Lung (tissue), 12 donors: ENCODE measurements around the gene CHAF1A. TPM values are rescaled to one million over a fixed set of nuclear protein-coding genes. Genes with fewer than 3 reads are reported as not detected.

Source experiments
- ATAC-seq: fragments of 200-7000 bp; cut with Tn5 transposase; one replicate; pipeline ENCODE4 v1.9.1; 2020; ENCODE audit warnings: moderate number of reproducible peaks; ENCODE audit not compliant: insufficient read depth, low FRiP score
- DNase-seq, 3 donors: peaks; one replicate each; pipeline ENCODE4 v3.0.0-alpha.2; 2013 to 2017
- H3K27ac ChIP-seq, 2 donors: one replicate each; pipeline ENCODE4 v1.5.1; 2013; ENCODE audit warnings: mild to moderate bottlenecking in 2 of 2, moderate library complexity in 2 of 2, control low read depth in 1 of 2, inconsistent platforms in 1 of 2, low read depth in 1 of 2, low read length in 1 of 2
- H3K27me3 ChIP-seq, 3 donors: one replicate each; pipeline ENCODE4 v1.5.1; 2013; ENCODE audit warnings: low read length in 2 of 3; ENCODE audit not compliant: control insufficient read depth in 3 of 3, insufficient read depth in 3 of 3
- H3K36me3 ChIP-seq, 4 donors: one replicate each; pipeline ENCODE4 v1.5.1; 2013; ENCODE audit warnings: low read length in 4 of 4, mild to moderate bottlenecking in 1 of 4, moderate library complexity in 1 of 4; ENCODE audit not compliant: control insufficient read depth in 4 of 4, insufficient read depth in 4 of 4
- H3K4me1 ChIP-seq, 5 donors: one replicate each; pipeline ENCODE4 v1.5.1; 2013; ENCODE audit warnings: low read length in 5 of 5, mild to moderate bottlenecking in 2 of 5, moderate library complexity in 1 of 5; ENCODE audit not compliant: control insufficient read depth in 5 of 5, insufficient read depth in 5 of 5
- H3K4me3 ChIP-seq: one replicate; pipeline ENCODE4 v1.5.1; 2013; ENCODE audit warnings: mild to moderate bottlenecking, control low read depth, moderate library complexity
- H3K9ac ChIP-seq, 2 donors: one replicate each; pipeline ENCODE4 v1.5.1; 2013; ENCODE audit warnings: low read length in 2 of 2, control low read depth in 1 of 2; ENCODE audit not compliant: insufficient read depth in 1 of 2
- H3K9me3 ChIP-seq, 4 donors: one replicate each; pipeline ENCODE4 v1.5.1; 2013; ENCODE audit warnings: low read length in 3 of 4, mild to moderate bottlenecking in 1 of 4, moderate library complexity in 1 of 4; ENCODE audit not compliant: control insufficient read depth in 4 of 4, insufficient read depth in 3 of 4
- CTCF ChIP-seq: IDR thresholded peaks from 2 replicates; pipeline ENCODE4 v1.5.1; 2012; ENCODE audit warnings: mild to moderate bottlenecking; ENCODE audit errors: control extremely low read depth, extremely low read depth
- WGBS, 2 donors: extraction: QIAGEN DNeasy Blood & Tissue Kit; methylation state at CpG; one replicate each; pipeline ENCODE4 v1.1.7; 2013; 5-methylcytosine and 5-hydroxymethylcytosine counted together
- polyA plus RNA-seq, 2 donors: library from polyadenylated mRNA; stranded (reverse); fragments of 200-250 nt; gene quantifications; one replicate each; pipeline ENCODE4 v1.2.1, GENCODE V29; 2013
- total RNA-seq, 2 donors: library from RNA; depleted of rRNA in 1 of 2; stranded (reverse); fragments of >200 nt in 1 of 2; gene quantifications; one replicate each; pipeline ENCODE4 v1.2.1, GENCODE V29; 2014 to 2021
- donor health status: control.
- donor health status: control.
- donor health status: Bipolar disorder and iron deficiency.
- donor health status: healthy.
- donor health status: DM: yes; HTN: yes; CAD: no.

Gene CHAF1A
- total and polyA plus RNA-seq, 4 donors, result 6.8 to 16.7 (median 8.7) TPM

DNA sequence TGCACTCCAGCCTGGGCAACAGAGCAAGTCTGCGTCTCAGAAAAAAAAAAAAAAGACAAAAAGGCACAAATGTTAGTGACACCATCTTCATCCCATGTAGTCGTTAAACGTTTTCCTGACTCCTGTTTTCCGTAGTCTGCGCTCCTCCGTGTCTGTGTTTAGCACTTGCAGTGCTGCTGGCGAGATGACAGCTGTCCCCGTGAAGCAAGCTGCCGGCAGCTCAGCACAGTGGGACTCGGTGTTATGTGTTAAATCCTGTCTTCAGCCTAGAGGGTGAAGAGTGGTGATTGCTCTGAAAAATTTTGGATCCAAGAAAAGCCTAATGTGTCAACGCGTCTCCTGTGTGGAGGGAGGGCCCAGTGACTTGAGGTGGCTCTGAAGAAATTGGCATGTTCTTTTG, 36.8 kb downstream of the CHAF1A start:
- 87 to 89% methylated on average over 12 of the region's 12 CpGs for WGBS, 2 donors
- ATAC-seq, result no peak
- no peaks in the 10 kb centered on the region for H3K9me3 ChIP-seq

GRCh38 chr19:4441994-4442818, 39.8 kb downstream of the CHAF1A start:
- H3K27ac ChIP-seq, result no peak overlapping the region
- 78 to 82% methylated on average over 20 to 22 of the region's 22 CpGs for WGBS, 2 donors

More for the DNA sequence above, 36.8 kb downstream of the CHAF1A start:
- Histone ChIP-seq H3K27ac (no peak overlapping the region), H3K27me3 (no peaks in the 10 kb centered on the region), H3K9ac (no peak overlapping the region), H3K4me3 (no peak overlapping the region), H3K36me3 (peaks cover 0 to 10% (median 5%) of the 10 kb centered on the region in 4 donors), H3K4me1 (no peaks in the 10 kb centered on the region)
- no peak for TF ChIP-seq CTCF
- DNase-seq, result peak in 1 of 3 donors; percentile 40

GRCh38 chr19:4442819-4443146, 40.3 kb downstream of the CHAF1A start:
- no peaks in the 10 kb centered on the region for H3K4me1 ChIP-seq
- H3K36me3 ChIP-seq, result peaks cover 9 to 40% (median 18%) of the 10 kb centered on the region in 4 donors

More at GRCh38 chr19:4441994-4442818, 39.8 kb downstream of the CHAF1A start:
- H3K9ac ChIP-seq, result no peak overlapping the region
- H3K9me3 ChIP-seq, result no peaks in the 10 kb centered on the region
- ATAC-seq, result no peak
- no peak for TF ChIP-seq CTCF
- H3K36me3 ChIP-seq, result peaks cover 9 to 34% (median 16%) of the 10 kb centered on the region in 4 donors
- H3K4me3 ChIP-seq, result no peak overlapping the region
- H3K4me1 ChIP-seq, result no peaks in the 10 kb centered on the region
- no peak for DNase-seq
- no peaks in the 10 kb centered on the region for H3K27me3 ChIP-seq

More at GRCh38 chr19:4442819-4443146, 40.3 kb downstream of the CHAF1A start:
- Histone ChIP-seq H3K4me3 (no peak overlapping the region), H3K27me3 (no peaks in the 10 kb centered on the region), H3K9ac (no peak overlapping the region), H3K9me3 (no peaks in the 10 kb centered on the region), H3K27ac (no peak overlapping the region)
- ATAC-seq (no peak), DNase-seq (no peak)
- WGBS, 2 donors, result 85 to 87% methylated on average over 10 of the region's 10 CpGs
- no peak for TF ChIP-seq CTCF
